Panc1 (cell line): Measurements from ENCODE around the gene SHLD1. TPM values are rescaled to one million over a fixed set of nuclear protein-coding genes. Genes with fewer than 3 reads are reported as not detected.

Experiments
- ATAC-seq: fragments of 200-7000 bp; cut with Tn5 transposase; 2 replicates; pipeline ENCODE4 v1.9.1; 2020; ENCODE audit warnings: mild to moderate bottlenecking, moderate library complexity
- BruUV-seq: library from RNA; stranded (reverse); fragments of 400-500 nt; replicated peaks from 2 replicates; lab custom pipeline; 2021; lab: Mats Ljungman, UMichigan
- CTCF ChIA-PET: fragments of 300-600 bp; sonication (Branson Sonifier 250); formaldehyde crosslinking; loops from one replicate; lab custom pipeline; 2022; ENCODE audit warnings: antibody characterized with exemption; lab: Charles Lee
- POLR2A ChIA-PET: fragments of 300-600 bp; sonication (Branson Sonifier 250); formaldehyde crosslinking; loops from one replicate; lab custom pipeline; 2022; ENCODE audit warnings: antibody characterized with exemption; lab: Charles Lee
- DNase-seq: peaks from one replicate; pipeline ENCODE4 v3.0.0-alpha.2; 2010; ENCODE audit warnings: low read depth, low spot score
- H3K27ac ChIP-seq: 2 replicates; pipeline ENCODE4 v1.5.1; 2011; ENCODE audit warnings: mild to moderate bottlenecking, low read length, inconsistent platforms
- H3K27me3 ChIP-seq: fragments of 200-500 bp; sonication (Bioruptor generic); 2 replicates; pipeline ENCODE4 v1.6.0; 2014; ENCODE audit warnings: low read length, inconsistent platforms; ENCODE audit not compliant: control insufficient read depth, insufficient read depth
- H3K36me3 ChIP-seq: fragments of 200-500 bp; sonication (Bioruptor generic); 2 replicates; pipeline ENCODE4 v1.5.1; 2014; ENCODE audit warnings: inconsistent platforms, mild to moderate bottlenecking, low read length, moderate library complexity; ENCODE audit not compliant: control insufficient read depth, insufficient read depth
- H3K4me1 ChIP-seq: 2 replicates; pipeline ENCODE4 v1.5.1; 2011; ENCODE audit warnings: inconsistent platforms, mild to moderate bottlenecking, low read length, moderate library complexity; ENCODE audit not compliant: control insufficient read depth, insufficient read depth
- H3K4me3 ChIP-seq, 2 experiments: 2 replicates each; pipeline ENCODE4 v1.5.1; 2011 to 2012; ENCODE audit warnings: low read depth in 2 of 2, low read length in 2 of 2, mild to moderate bottlenecking in 2 of 2, inconsistent platforms in 1 of 2, moderate library complexity in 1 of 2
- H3K9me3 ChIP-seq: fragments of 200-500 bp; sonication (Bioruptor generic); 2 replicates; pipeline ENCODE4 v1.5.1; 2014; ENCODE audit warnings: low read depth, mild to moderate bottlenecking, inconsistent platforms, low read length, moderate library complexity; ENCODE audit not compliant: control insufficient read depth, insufficient read depth
- CTCF ChIP-seq: fragments of 450-650 bp; IDR thresholded peaks from 2 replicates; pipeline ENCODE4 v1.5.1; 2017; ENCODE audit warnings: mild to moderate bottlenecking
- POLR2AphosphoS5 ChIP-seq: IDR thresholded peaks from 2 replicates; pipeline ENCODE4 v1.6.1; 2012; ENCODE audit warnings: mild to moderate bottlenecking, low read depth, low read length, moderate library complexity
- REST ChIP-seq, 2 experiments: IDR thresholded peaks; 2 replicates each; pipeline ENCODE4 v1.6.1; 2011 to 2012; ENCODE audit warnings: low read depth in 2 of 2, control low read depth in 1 of 2, low read length in 1 of 2, mild to moderate bottlenecking in 1 of 2, moderate library complexity in 1 of 2; ENCODE audit not compliant: insufficient read depth in 1 of 2
- SIN3A ChIP-seq: IDR thresholded peaks from 2 replicates; pipeline ENCODE4 v1.6.1; 2012; ENCODE audit warnings: low read depth, mild to moderate bottlenecking, low read length, moderate library complexity, borderline replicate concordance; ENCODE audit not compliant: insufficient read depth
- TCF7L2 ChIP-seq: IDR thresholded peaks from 2 replicates; pipeline ENCODE4 v1.6.1; 2011; ENCODE audit warnings: mild to moderate bottlenecking, low read depth, low read length, inconsistent platforms
- in situ Hi-C: cut with HindIII; loops from 2 replicates; pipeline ENCODE4 v1.10.0; 2016; ENCODE audit warnings: low sequenced_read_pairs, low pct_unique_long_range_greater_than_20kb
- intact Hi-C: fragments of 100-400 bp; cut with micrococcal nuclease; formaldehyde crosslinking; loops from one replicate; pipeline ENCODE4 v1.10.0; 2022; ENCODE audit not compliant: unreplicated experiment
- total RNA-seq: library from RNA; stranded (reverse); gene quantifications from one replicate; pipeline ENCODE4 v1.2.1, GENCODE V29; 2021; ENCODE audit not compliant: unreplicated experiment

SHLD1 gene
- total RNA-seq, 1 experiment from 2014 or later, result 4.3 TPM

- DNase-seq (no peak), ATAC-seq (no peak)
- Histone ChIP-seq H3K27ac (no peak overlapping the region), H3K4me1 (no peaks in the 10 kb centered on the region), H3K27me3 (no peaks in the 10 kb centered on the region), H3K36me3 (no peaks in the 10 kb centered on the region), H3K4me3 (no peak overlapping the region), H3K9me3 (no peaks in the 10 kb centered on the region)
- ChIA-PET CTCF (interaction anchor here (0.6 kb wide), 1 partner anchor 262 kb away, joined by 3 read pairs; no protein-coding TSS in a partner anchor), POLR2A (no interaction called here)
- in situ Hi-C loops (no loop called here), intact Hi-C loops (loop anchor here (1.0 to 2.0 kb wide), 2 partner anchors 221 to 261 kb away; no protein-coding TSS in a partner anchor)
- TF ChIP-seq POLR2AphosphoS5 (no peak), REST (IDR thresholded peaks at IDR 0.05; ENCODE audit: insufficient read depth in 1 of 2, low read depth in 2 of 2, low read length in 1 of 2) (no peak), SIN3A (no peak), CTCF (no peak), TCF7L2 (no peak)
- BruUV-seq, result no TSS peak
Observed at GRCh38 chr20:5789827-5790226, 39.6 kb downstream of the SHLD1 start.

- POLR2A ChIA-PET, result no interaction called here
- intact Hi-C loops, result no loop called here
- no peak for ATAC-seq
Observed at GRCh38 chr20:5793916-5794315, 43.7 kb downstream of the SHLD1 start.

More at GRCh38 chr20:5793916-5794315, 43.7 kb downstream of the SHLD1 start:
- no peak overlapping the region for H3K27ac ChIP-seq
- DNase-seq, result no peak
- H3K4me3 ChIP-seq, result no peak overlapping the region
- TF ChIP-seq SIN3A (no peak), TCF7L2 (no peak), CTCF (no peak), REST (IDR thresholded peaks at IDR 0.05; ENCODE audit: insufficient read depth in 1 of 2, low read depth in 2 of 2, low read length in 1 of 2) (no peak), POLR2AphosphoS5 (no peak)
- BruUV-seq, result no TSS peak
- no peaks in the 10 kb centered on the region for H3K4me1 ChIP-seq
- CTCF ChIA-PET, result no interaction called here
- H3K9me3 ChIP-seq, result no peaks in the 10 kb centered on the region
- no peaks in the 10 kb centered on the region for H3K27me3 ChIP-seq
- in situ Hi-C loops, result no loop called here
- H3K36me3 ChIP-seq, result no peaks in the 10 kb centered on the region
